HepG2 (cell line): ENCODE measurements around the gene ORMDL3. TPM values are rescaled to one million over a fixed set of nuclear protein-coding genes. Genes with fewer than 3 reads are reported as not detected.
A peak's percentile ranks its signal among the peaks of the same experiment; 100 is the strongest.

ENCODE experiments used
- ATAC-seq: fragments of 200-7000 bp; cut with Tn5 transposase; 3 replicates; pipeline ENCODE4 v1.9.1; 2020; ENCODE audit warnings: mild to moderate bottlenecking, moderate library complexity
- BruUV-seq: library from RNA; stranded (reverse); fragments of 400-500 nt; replicated peaks from 2 replicates; lab custom pipeline; 2021; lab: Mats Ljungman, UMichigan
- CTCF ChIA-PET: fragments of 300-600 bp; formaldehyde crosslinking; extraction: SDS; loops from one replicate; lab custom pipeline; 2021; ENCODE audit warnings: low total read pairs, inconsistent platforms, low intra/inter-chr PET ratio; lab: Yijun Ruan, JAX
- POLR2A ChIA-PET: fragments of 350-600 bp; sonication (Branson Sonifier 250); formaldehyde crosslinking; loops from one replicate; lab custom pipeline; 2020; ENCODE audit warnings: antibody characterized with exemption, inconsistent platforms; lab: Yijun Ruan, JAX
- DNase-seq: peaks from one replicate; pipeline ENCODE4 v3.0.0-alpha.2; 2015; ENCODE audit warnings: low spot score
- FAIRE-seq: peaks from 3 replicates; lab custom pipeline; 2011; peaks lifted over from hg19 to GRCh38; lab: Jason Lieb, UNC
- H2AFZ ChIP-seq: one replicate; pipeline ENCODE4 v1.6.1; 2011; ENCODE audit warnings: low read length, inconsistent platforms
- H3K27ac ChIP-seq: fragments of 300-600 bp; 3 replicates; pipeline ENCODE4 v1.8.0; 2011; ENCODE audit warnings: mixed run types, mild to moderate bottlenecking, mixed read lengths, low read length, inconsistent platforms; ENCODE audit not compliant: insufficient read depth; ENCODE audit errors: extremely low read length
- H3K27me3 ChIP-seq, 2 experiments: fragments of 200-600 bp in 1 of 2; 2 replicates in 1 of 2; 3 replicates in 1 of 2; pipeline versions ENCODE4 v1.6.0 to v1.8.0; 2011; ENCODE audit warnings: low read length in 2 of 2, mild to moderate bottlenecking in 2 of 2, moderate library complexity in 2 of 2, inconsistent platforms in 1 of 2; ENCODE audit not compliant: insufficient read depth in 2 of 2, control insufficient read depth in 1 of 2
- H3K36me3 ChIP-seq, 2 experiments: fragments of 200-600 bp in 1 of 2; replicated peaks in 1 of 2; 2 replicates in 1 of 2; 3 replicates in 1 of 2; pipeline versions ENCODE4 v1.5.1 to v1.8.0; 2011; ENCODE audit warnings: low read length in 2 of 2, inconsistent platforms in 1 of 2; ENCODE audit not compliant: insufficient read depth in 2 of 2, control insufficient read depth in 1 of 2
- H3K4me1 ChIP-seq: 2 replicates; pipeline ENCODE4 v1.5.1; 2012; ENCODE audit warnings: low read length, inconsistent platforms; ENCODE audit not compliant: insufficient read depth
- H3K4me2 ChIP-seq: 2 replicates; pipeline ENCODE4 v1.6.0; 2011; ENCODE audit warnings: low read depth, low read length, inconsistent platforms
- H3K4me3 ChIP-seq, 3 experiments: fragments of 200-600 bp in 1 of 3; sonication (generic), shearing (Covaris generic) in 1 of 3; replicated peaks in 1 of 3; 2 replicates each; pipeline ENCODE4 v1.5.1; 2011 to 2016; ENCODE audit warnings: low read length in 3 of 3, inconsistent platforms in 2 of 3, low read depth in 2 of 3, mild to moderate bottlenecking in 2 of 3, control low read depth in 1 of 3, mixed read lengths in 1 of 3; ENCODE audit not compliant: insufficient read depth in 1 of 3
- H3K79me2 ChIP-seq: one replicate; pipeline ENCODE4 v1.6.1; 2011; ENCODE audit warnings: low read length, inconsistent platforms; ENCODE audit not compliant: insufficient read depth
- H3K9ac ChIP-seq: 2 replicates; pipeline ENCODE4 v1.6.0; 2011; ENCODE audit warnings: mild to moderate bottlenecking, low read depth, low read length, inconsistent platforms; ENCODE audit not compliant: insufficient read depth
- H3K9me3 ChIP-seq: 2 replicates; pipeline ENCODE4 v1.5.1; 2012; ENCODE audit warnings: mild to moderate bottlenecking, low read length
- H4K20me1 ChIP-seq: 2 replicates; pipeline ENCODE4 v1.6.0; 2011; ENCODE audit warnings: inconsistent platforms, mild to moderate bottlenecking, low read length, moderate library complexity; ENCODE audit not compliant: insufficient read depth
- CBFB ChIP-seq: sonication (generic); formaldehyde crosslinking; IDR thresholded peaks from 2 replicates; pipeline ENCODE4 v1.4.0; 2020; ENCODE audit warnings: missing genetic modification reagents
- ELF3 ChIP-seq: IDR thresholded peaks from 2 replicates; pipeline ENCODE4 v1.6.1; 2016; ENCODE audit warnings: missing genetic modification reagents, missing compliant biosample characterization
- HIVEP1 ChIP-seq: sonication (generic); formaldehyde crosslinking; IDR thresholded peaks from 2 replicates; pipeline ENCODE4 v1.4.0; 2020; ENCODE audit warnings: mild to moderate bottlenecking, missing genetic modification reagents
- HOMEZ ChIP-seq: IDR thresholded peaks from 2 replicates; pipeline ENCODE4 v1.6.1; 2016; ENCODE audit warnings: low read depth
- MLX ChIP-seq: IDR thresholded peaks from 2 replicates; pipeline ENCODE4 v1.6.1; 2016
- NFKB2 ChIP-seq: sonication (generic); formaldehyde crosslinking; IDR thresholded peaks from 2 replicates; pipeline ENCODE4 v1.4.0; 2020; ENCODE audit warnings: missing genetic modification reagents, borderline replicate concordance
- SKIL ChIP-seq: sonication (generic); formaldehyde crosslinking; IDR thresholded peaks from 2 replicates; pipeline ENCODE4 v1.8.0; 2022; ENCODE audit warnings: missing genetic modification reagents, mild to moderate bottlenecking, moderate library complexity, borderline replicate concordance
- TCF7L2 ChIP-seq: IDR thresholded peaks from 2 replicates; pipeline ENCODE4 v1.6.1; 2011; ENCODE audit warnings: mild to moderate bottlenecking, low read depth, low read length, moderate library complexity
- ZBTB14 ChIP-seq: sonication (generic); formaldehyde crosslinking; IDR thresholded peaks from 2 replicates; pipeline ENCODE4 v1.4.0; 2020; ENCODE audit warnings: missing genetic modification reagents
- ZNF121 ChIP-seq: sonication (generic); formaldehyde crosslinking; IDR thresholded peaks from 2 replicates; pipeline ENCODE4 v1.5.0; 2020; ENCODE audit warnings: mild to moderate bottlenecking, missing genetic modification reagents
- ZNF350 ChIP-seq: sonication (generic); formaldehyde crosslinking; IDR thresholded peaks from 2 replicates; pipeline ENCODE4 v1.4.0; 2020; ENCODE audit warnings: mild to moderate bottlenecking, low read depth, missing genetic modification reagents, borderline replicate concordance
- ZNF569 ChIP-seq: sonication (generic); formaldehyde crosslinking; IDR thresholded peaks from 2 replicates; pipeline ENCODE4 v1.5.0; 2020; ENCODE audit warnings: mild to moderate bottlenecking, missing genetic modification reagents, moderate library complexity, borderline replicate concordance
- WGBS: methylation state at CpG from one replicate; pipeline ENCODE4 v1.1.6; 2017; ENCODE audit warnings: low lambda C conversion rate; 5-methylcytosine and 5-hydroxymethylcytosine counted together
- in situ Hi-C: cut with HindIII; loops from 2 replicates; pipeline ENCODE4 v1.10.0; 2017; ENCODE audit warnings: low pct_unique_long_range_greater_than_20kb; ENCODE audit not compliant: extremely low pct_ligation_motif_present
- intact Hi-C: fragments of 100-400 bp; cut with micrococcal nuclease; formaldehyde crosslinking; loops from one replicate; pipeline ENCODE4 v1.10.0; 2022; ENCODE audit not compliant: unreplicated experiment
- polyA plus RNA-seq, 8 experiments: library from polyadenylated mRNA; depleted of rRNA in 3 of 8; stranded (reverse) in 7 of 8; unstranded in 1 of 8; fragments of >200 nt; fragmentation: Illumina TruSeq in 4 of 8; extraction: Trizol in 4 of 8; gene quantifications; 2 replicates each; pipeline versions ENCODE4 v1.2.1 to v1.2.3, GENCODE V29; 2011 to 2016; ENCODE audit warnings: low read depth in 4 of 8, missing spikeins in 1 of 8, mixed read lengths in 1 of 8; ENCODE audit not compliant: insufficient read depth in 1 of 8
- total RNA-seq, 5 experiments: library from RNA; depleted of rRNA; stranded (reverse); fragments of >200 nt; fragmentation: Illumina TruSeq; extraction: Trizol; gene quantifications; 2 replicates each; pipeline ENCODE4 v1.2.3, GENCODE V29; 2016; ENCODE audit warnings: low read depth in 1 of 5

Gene ORMDL3
- total and polyA plus RNA-seq, 2 of the 13 experiments (the other 11 are each of a cell fraction or from before 2014, with no cell fraction given): 181 to 384 TPM

- no peaks in the 10 kb centered on the region for H3K4me1 ChIP-seq
- POLR2A ChIA-PET: no interaction called here
- TF ChIP-seq MLX: no peak
- TF ChIP-seq TCF7L2: no peak
- no peak for TF ChIP-seq CBFB (CRISPR knock-in tag)
- no peak for TF ChIP-seq HOMEZ (CRISPR knock-in tag)
- in situ Hi-C loops (no loop called here), intact Hi-C loops (no loop called here)
- H4K20me1 ChIP-seq: no peaks in the 10 kb centered on the region
- CTCF ChIA-PET: no interaction called here
- H3K4me3 ChIP-seq: no peak overlapping the region
- no TSS peak for BruUV-seq
- H3K27me3 ChIP-seq: peaks cover 0 to 22% of the 10 kb centered on the region in 2 experiments; a peak in 2 of 5 replicates
- H3K27ac ChIP-seq: no peak overlapping the region
- FAIRE-seq: no peak
- 13% methylated on average over 2 of the region's 2 CpGs for WGBS
- H2AFZ ChIP-seq: no peak overlapping the region
- no peak for DNase-seq
- no peaks in the 10 kb centered on the region for H3K79me2 ChIP-seq
- no peaks in the 10 kb centered on the region for H3K36me3 ChIP-seq
- H3K9ac ChIP-seq: no peak overlapping the region
- no peak for ATAC-seq
- H3K9me3 ChIP-seq: no peaks in the 10 kb centered on the region
- H3K4me2 ChIP-seq: no peak overlapping the region
These were observed 38.2 kb downstream of the ORMDL3 start for GRCh38 chr17:39889200-39889599.

GRCh38 chr17:39887078-39887477 is 40.3 kb downstream of the ORMDL3 start:
- H3K27ac ChIP-seq: no peak overlapping the region
- intact Hi-C loops: no loop called here
- H3K9ac ChIP-seq: no peak overlapping the region
- ChIA-PET POLR2A (no interaction called here), CTCF (no interaction called here)
- no peak overlapping the region for H3K4me3 ChIP-seq
- no peak for ATAC-seq
- no peak for DNase-seq
- H3K79me2 ChIP-seq: no peaks in the 10 kb centered on the region
- BruUV-seq: no TSS peak
- FAIRE-seq: no peak
- H3K36me3 ChIP-seq: no peaks in the 10 kb centered on the region
- in situ Hi-C loops: no loop called here
- no peaks in the 10 kb centered on the region for H3K4me1 ChIP-seq
- peaks cover 0 to 9% of the 10 kb centered on the region in 2 experiments; a peak in 1 of 5 replicates for H3K27me3 ChIP-seq
- no peaks in the 10 kb centered on the region for H3K9me3 ChIP-seq
- no peaks in the 10 kb centered on the region for H4K20me1 ChIP-seq
- H3K4me2 ChIP-seq: no peak overlapping the region
- H2AFZ ChIP-seq: no peak overlapping the region
- TF ChIP-seq NFKB2 (CRISPR knock-in tag) (no peak), ZNF569 (CRISPR knock-in tag) (no peak), SKIL (CRISPR knock-in tag) (no peak), HIVEP1 (CRISPR knock-in tag) (no peak), ELF3 (CRISPR knock-in tag) (no peak), ZNF350 (CRISPR knock-in tag) (no peak), ZNF121 (peak; percentile 37; the same call in 1 of the 2 replicates), ZBTB14 (no peak)
